Raji (cell line): ENCODE data around the gene SPG7.

Experiments used
- POLR2A ChIP-seq: IDR thresholded peaks from 2 replicates; pipeline ENCODE4 v1.6.1; 2011; ENCODE audit warnings: low read depth, low read length, control low read depth; ENCODE audit not compliant: insufficient read depth

Gene SPG7

DNA sequence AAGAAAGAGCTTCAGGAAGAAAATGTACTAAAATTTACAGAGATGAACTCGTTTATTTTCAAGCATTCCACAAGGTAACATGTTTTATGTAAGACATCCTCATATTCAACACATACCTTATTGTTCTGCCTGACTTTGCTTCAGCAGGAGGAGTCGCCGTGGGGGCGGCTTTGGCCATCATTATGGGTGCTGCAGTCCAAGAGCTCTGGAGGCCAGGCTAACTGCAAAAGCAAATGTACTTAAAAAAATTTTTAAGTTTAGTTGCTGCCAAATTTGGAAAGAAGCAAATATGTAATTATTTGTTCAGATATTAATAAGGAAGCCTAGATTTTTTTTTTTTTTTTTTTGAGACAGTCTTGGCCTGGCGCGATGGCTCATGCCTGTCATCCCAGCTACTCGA, 4.1 kb upstream of the SPG7 start:
- no peak for TF ChIP-seq POLR2A

DNA sequence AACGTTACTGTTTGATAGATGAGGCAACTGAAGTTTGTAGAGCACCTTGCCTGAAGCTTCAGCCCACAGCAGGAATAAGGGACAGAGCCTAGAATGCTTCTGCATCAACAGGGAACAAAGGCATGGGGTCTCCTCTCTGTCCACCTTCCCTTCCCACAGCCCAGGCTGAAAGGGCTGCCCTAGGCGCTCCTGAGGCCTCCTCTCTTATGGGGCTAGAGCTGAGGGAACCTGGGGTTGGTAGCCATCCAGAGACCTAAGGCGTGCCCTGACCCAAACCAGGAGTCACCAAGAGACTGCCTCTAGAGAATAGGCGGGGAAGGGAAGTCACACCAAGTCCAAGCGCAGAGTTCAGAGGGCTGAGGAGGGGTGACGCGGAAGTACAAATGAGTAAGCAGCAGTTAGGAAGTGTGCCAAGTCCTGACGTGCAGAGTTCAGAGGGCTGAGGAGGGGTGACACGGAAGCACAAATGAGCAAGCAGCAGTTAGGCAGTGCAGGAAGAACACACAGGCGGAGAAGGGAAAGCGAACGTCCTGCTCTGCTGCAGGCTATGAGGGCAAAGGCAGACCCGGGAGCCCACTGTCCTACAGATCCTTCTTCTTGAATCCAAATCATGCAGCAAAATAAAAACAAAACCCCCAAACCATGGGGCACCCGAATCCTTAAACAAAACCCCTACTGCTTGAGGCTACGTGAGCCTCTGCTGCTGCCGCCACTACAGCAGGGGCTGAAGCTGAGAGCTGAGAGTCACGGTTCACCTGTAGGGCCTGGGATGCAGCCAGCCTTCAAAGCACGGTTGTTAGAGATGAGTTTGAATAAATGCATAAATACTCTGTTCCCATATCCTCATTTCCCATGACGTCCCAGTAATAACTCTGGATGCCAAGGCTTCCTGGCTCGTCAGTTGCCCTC, 2.7 kb upstream of the SPG7 start:
- TF ChIP-seq POLR2A, result peak; percentile 83

DNA sequence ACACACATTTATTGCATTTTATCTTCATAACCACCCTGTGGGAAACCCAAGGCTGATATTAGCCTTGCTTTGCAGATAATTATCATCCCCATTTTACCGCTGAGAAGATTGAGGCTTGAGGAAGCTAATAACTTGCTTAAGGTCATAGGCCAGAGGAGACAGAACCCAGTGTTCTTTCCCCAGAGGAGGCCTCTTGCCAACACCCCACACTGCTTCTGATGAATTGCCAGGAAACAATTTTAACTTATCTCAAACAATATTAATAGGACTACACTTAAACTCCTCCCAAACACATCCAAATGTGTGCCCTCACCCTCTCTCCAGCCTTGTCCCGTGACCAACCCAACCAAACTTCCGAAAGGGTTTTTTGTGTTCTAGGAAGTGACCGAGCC, 2.1 kb upstream of the SPG7 start:
- no peak for TF ChIP-seq POLR2A

DNA sequence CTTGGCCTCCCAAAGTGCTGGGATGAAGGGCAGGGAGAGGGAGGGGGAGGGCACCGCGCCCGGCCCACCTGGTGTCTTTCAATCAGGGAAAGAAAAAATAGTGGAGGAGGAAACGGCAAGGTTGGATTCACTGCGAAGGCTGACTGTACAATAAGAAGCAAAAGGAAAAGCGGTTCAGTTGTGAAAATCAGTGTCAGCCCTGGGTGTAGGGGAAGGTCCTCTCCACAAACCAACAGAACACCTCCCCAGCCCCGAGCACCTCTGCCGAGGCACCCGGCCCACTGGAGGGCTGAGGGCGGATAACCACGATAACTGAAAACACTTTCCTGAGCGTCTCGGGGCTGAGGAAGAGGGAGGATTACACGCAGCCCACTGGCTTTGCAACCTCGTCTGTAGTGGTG, 1.4 kb upstream of the SPG7 start:
- TF ChIP-seq POLR2A, result no peak

DNA sequence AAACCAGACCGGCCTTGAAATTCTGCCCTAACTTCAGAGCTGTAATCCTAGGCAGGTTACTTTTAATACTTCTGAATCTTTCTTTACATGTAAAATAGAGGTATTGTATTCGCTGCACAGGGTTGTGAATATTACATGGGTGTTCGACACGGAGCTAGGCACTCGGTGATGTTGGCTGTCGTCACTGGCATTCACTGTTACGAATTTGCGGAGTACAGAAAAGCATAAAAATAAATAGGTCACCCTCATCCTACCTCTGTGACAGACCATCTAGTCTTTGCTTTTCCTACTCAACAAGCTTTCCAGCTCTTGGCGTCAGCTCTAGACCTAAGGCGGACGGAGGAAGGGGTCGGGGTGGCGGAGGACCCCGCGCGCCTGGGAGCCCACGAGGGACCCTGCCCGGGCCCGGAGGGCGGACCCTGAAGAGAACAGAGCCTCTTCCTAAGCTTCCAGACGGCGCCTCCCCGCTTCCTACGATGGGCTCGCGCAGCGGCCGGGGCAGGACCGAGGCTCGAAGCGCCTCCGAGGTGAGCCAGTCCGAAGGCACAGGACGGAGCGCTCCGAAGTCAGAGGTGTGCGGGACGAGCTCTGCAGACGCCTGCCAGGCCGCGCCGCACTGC, 879 bp upstream of the SPG7 start:
- no peak for TF ChIP-seq POLR2A

DNA sequence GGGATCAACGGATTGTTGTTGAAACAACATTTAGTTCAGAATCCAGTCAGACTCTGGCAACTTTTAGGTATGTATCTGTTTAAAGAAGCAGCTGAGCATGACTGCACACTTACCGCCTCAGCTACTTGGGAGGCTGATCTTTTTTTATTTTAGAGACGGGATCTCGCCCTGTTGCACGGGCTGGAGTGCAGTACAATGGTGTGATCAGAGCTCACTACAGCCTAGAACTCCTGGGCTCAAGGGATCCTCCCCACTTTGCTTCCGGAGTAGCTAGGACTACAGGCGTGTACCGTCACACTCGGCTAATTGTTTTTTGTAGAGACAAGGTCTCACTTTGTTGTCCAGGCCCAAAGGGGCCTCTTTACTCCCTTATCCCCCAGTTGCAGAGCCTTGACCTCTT, 2.3 kb downstream of the SPG7 start:
- TF ChIP-seq POLR2A, result no peak

DNA sequence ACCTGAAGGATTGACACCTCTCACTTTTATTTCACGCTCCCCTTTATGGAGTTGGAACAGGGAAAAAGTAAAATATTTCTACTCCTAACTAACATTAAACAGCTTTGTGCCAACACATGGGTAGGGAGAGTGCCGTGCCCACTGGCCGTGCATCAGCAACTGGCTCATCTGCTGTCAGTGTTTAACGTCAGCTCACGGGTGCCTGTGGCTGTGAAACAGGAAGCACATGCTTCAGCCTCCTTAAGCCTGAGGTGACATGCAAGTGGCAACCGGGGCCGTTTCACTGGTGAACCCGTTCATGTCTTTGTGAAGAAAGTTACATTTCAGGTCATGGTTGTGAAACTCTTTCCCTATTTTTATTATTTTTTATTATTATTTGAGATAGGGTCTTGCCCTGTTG, 3.2 kb downstream of the SPG7 start:
- no peak for TF ChIP-seq POLR2A

DNA sequence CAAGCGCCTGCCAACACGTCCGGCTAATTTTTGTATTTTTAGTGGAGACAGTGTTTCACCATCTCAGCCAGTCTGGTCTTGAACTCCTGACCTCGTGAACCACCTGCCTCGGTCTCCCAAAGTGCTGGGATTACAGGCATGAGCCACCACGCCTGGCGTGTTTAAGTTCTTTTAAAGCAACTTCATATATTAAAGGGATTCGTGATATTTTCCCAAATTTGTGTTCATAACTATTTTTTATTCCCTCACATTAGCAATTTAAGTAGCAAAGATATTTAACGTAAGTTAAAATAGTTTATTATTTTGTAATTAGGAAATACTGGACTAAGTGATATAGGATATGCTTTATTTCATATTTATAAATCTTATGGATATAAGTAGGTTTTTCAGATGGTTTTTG, 4.2 kb downstream of the SPG7 start:
- TF ChIP-seq POLR2A, result no peak

DNA sequence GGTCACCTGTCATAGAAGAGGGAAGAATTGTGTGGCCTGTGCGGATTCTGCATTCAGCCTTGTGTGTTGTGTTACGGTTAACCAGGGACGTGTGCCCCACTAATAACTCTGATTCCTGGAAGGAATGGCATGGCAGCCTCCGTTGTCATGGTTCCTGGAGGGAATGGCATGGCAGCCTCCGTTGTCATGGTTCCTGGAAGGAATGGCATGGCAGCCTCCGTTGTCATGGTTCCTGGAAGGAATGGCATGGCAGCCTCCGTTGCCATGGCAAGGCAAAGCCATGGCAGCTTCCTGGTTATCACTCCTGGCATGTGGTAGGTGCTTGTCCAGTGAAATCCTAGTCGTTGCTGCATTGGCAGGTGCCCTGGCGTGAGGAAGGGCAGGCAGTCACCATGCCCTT, 8.9 kb downstream of the SPG7 start:
- no peak for TF ChIP-seq POLR2A

DNA sequence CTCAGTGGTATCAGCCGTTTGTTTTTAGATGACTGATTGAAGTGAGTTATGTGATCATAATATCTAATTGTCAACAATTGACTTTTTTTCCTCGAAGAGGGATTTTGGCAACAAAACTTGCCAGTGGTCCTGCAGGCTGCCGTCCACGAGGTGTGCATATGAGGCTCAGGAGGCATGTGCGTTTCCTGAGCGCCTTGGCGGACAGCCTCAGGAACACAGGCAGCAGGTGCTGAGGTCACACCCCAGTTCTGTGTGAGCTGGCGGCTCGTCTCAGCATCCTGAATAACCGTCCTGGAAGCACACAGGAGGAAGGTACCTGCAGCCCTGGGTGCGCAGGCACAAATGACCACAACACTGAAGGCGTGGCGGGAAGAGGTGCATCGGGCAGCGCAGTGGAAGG, 11.7 kb downstream of the SPG7 start:
- no peak for TF ChIP-seq POLR2A

DNA sequence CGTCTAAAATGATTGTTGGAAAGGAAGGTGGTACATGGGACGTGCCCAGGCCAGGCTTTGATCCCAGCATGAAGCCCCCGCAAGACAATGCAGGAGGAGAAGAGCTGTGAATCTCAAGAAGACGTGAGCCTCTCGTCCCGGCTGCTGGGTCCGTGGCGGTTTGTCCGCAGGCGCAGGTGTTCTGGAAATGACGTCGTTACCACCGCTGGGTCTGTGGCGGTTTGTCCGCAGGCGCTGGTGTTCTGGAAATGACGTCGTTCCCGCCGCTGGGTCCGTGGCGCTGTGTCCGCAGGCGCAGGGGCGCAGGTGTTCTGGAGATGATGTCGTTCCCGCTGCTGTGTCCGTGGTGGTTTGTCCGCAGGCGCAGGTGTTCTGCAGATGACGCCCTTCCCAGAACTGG, 14.1 kb downstream of the SPG7 start:
- no peak for TF ChIP-seq POLR2A

DNA sequence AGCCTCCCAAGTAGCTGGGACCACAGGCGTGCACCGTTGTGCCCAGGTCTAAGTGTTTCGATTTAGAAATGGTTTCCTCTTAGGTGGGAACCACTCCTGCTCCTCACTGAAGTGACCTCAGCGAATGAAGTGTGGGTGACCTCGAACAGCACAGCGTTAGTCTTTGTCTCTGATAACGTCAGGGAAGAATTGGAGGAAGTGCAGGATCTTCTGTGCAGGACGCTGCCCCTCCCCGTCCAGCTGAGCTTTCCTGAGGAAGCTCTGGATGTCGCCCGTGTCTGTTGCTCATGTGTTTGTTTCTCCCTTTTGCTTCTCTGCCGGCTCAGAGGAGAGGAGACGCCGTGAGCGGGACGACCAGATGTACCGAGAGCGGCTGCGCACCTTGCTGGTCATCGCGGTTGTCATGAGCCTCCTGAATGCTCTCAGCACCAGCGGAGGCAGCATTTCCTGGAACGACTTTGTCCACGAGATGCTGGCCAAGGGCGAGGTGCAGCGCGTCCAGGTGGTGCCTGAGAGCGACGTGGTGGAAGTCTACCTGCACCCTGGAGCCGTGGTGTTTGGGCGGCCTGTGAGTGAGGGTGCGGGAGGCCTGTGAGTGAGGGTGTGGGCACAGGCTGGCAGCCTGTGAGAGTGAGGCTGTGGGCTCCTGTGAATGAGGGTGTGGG, 15.6 kb downstream of the SPG7 start:
- no peak for TF ChIP-seq POLR2A

DNA sequence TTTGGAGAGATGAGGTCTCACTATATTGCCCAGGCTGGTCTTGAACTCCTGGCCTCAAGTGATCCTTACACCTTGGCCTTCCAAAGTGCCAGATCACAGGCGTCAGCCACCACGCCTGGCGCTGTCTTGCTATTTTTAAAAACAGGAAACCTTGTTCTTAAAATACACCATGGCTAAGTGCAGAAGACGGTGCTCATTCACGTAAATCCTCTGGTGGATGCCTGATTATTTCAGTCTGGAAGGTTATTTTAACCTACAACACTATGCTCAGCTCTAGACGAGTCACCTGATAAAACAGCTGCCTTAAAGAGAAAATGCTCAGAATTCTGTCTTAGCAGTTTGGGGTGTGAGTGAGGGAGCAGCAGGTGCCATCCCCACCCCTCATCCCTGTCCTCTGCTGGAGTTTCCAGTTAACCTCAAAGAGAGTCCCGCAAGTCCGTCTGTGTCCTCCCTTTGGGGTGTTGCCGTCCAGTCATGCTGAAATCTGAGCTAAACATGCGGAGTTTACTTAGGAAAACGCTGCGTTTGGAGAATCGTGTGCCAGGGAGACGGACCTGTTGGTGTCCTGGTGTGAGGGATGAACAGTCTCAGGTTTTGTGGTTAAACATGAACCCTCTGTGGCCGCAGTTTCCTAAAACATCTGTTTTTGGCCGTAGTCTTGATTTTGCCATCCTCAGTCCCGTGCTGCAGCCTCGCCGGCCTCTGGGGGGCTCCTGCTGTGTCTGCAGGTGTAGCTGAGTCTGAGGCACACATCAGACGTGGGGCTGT, 17.1 kb downstream of the SPG7 start:
- TF ChIP-seq POLR2A, result no peak

DNA sequence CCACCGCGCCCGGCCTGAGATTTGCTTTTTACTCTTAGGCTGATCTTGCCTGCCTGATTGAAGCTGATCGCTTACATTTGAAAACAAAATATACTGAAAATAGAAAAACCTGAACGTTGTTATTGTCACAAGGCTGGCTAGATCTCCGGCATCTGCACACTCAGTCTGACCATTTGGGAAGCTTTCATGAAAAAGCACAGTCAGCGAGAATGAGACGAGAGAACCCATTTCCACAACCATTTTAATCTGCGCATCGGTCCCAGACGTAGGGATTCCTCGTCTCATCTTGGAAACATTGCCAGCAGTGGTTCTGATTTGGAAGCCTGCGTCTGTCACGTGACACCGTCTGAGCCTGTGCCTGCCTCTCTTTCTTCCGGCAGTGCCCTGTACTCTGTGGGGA, 20.9 kb downstream of the SPG7 start:
- no peak for TF ChIP-seq POLR2A
